ENCODE results near the gene PWWP2A. TPM values are rescaled to one million over a fixed set of nuclear protein-coding genes. Genes with fewer than 3 reads are reported as not detected.
"Not testable (repeated sequence)": the region's sequence is repeated elsewhere in the genome, so short reads cannot be mapped to it uniquely, and the experiment has no call there.

Gene PWWP2A
- total and polyA plus RNA-seq, 9 donors = 7.6 to 48.5 (median 25.2) TPM

GRCh38 chr5:160075073-160075472 is 44.2 kb downstream of the PWWP2A start:
- intact Hi-C loops (cut with DNase I) = no loop called here
- Histone ChIP-seq H3K9me3 (no peaks in the 10 kb centered on the region), H3K36me3 (no peaks in the 10 kb centered on the region), H3K27me3 (no peaks in the 10 kb centered on the region), H3K27ac (no peak overlapping the region), H3K4me1 (ENCODE audit: insufficient read depth) (no peaks in the 10 kb centered on the region), H3K4me3 (no peak overlapping the region)
- no peak for TF ChIP-seq CTCF (IDR thresholded peaks at IDR 0.05)
- no peak for TF ChIP-seq EP300 (IDR thresholded peaks at IDR 0.05)
- no peak for TF ChIP-seq POLR2A (IDR thresholded peaks at IDR 0.05)
- DNase-seq = no peak

GRCh38 chr5:160071916-160072315 is 47.3 kb downstream of the PWWP2A start:
- no peaks in the 10 kb centered on the region for H3K9me3 ChIP-seq
- 20 to 28% (median 24%) methylated on average over 2 of the region's 2 CpGs for WGBS, 3 donors
- no peak overlapping the region for H3K4me3 ChIP-seq
- no peaks in the 10 kb centered on the region for H3K36me3 ChIP-seq
- intact Hi-C loops (cut with DNase I) = no loop called here
- no peak overlapping the region for H3K27ac ChIP-seq
- no peaks in the 10 kb centered on the region for H3K27me3 ChIP-seq
- DNase-seq = no peak
- TF ChIP-seq CTCF (IDR thresholded peaks at IDR 0.05) = no peak
- no peak for TF ChIP-seq EP300 (IDR thresholded peaks at IDR 0.05)
- no peak for TF ChIP-seq POLR2A (IDR thresholded peaks at IDR 0.05)
- H3K4me1 ChIP-seq (ENCODE audit: insufficient read depth) = peaks cover 1% of the 10 kb centered on the region

- no peak overlapping the region for H3K4me3 ChIP-seq
- H3K36me3 ChIP-seq = no peaks in the 10 kb centered on the region
- no peak overlapping the region for H3K27ac ChIP-seq
- intact Hi-C loops (cut with DNase I) = no loop called here
- peak; percentile 39 to 66 (median 48) for DNase-seq
- no peaks in the 10 kb centered on the region for H3K9me3 ChIP-seq
- H3K4me1 ChIP-seq (ENCODE audit: insufficient read depth) = peaks cover 1% of the 10 kb centered on the region
- WGBS, 3 donors = 6 to 14% (median 9%) methylated on average over 8 of the region's 8 CpGs
- no peaks in the 10 kb centered on the region for H3K27me3 ChIP-seq
- no peak for TF ChIP-seq CTCF (IDR thresholded peaks at IDR 0.05)
- no peak for TF ChIP-seq POLR2A (IDR thresholded peaks at IDR 0.05)
- no peak for TF ChIP-seq EP300 (IDR thresholded peaks at IDR 0.05)
These were observed 47.7 kb downstream of the PWWP2A start for GRCh38 chr5:160071516-160071915.

GRCh38 chr5:160069120-160069519 is 50.1 kb downstream of the PWWP2A start:
- DNase-seq; intact Hi-C loops (cut with DNase I); H3K4me3 ChIP-seq; H3K9me3 ChIP-seq; H3K27me3 ChIP-seq; H3K27ac ChIP-seq; H3K36me3 ChIP-seq; H3K4me1 ChIP-seq (ENCODE audit: insufficient read depth): not testable (repeated sequence)
- WGBS, 3 donors = 54 to 72% (median 55%) methylated on average over 5 of the region's 5 CpGs

GRCh38 chr5:160064995-160065614 is 54.1 kb downstream of the PWWP2A start:
- no peaks in the 10 kb centered on the region for H3K36me3 ChIP-seq

More at GRCh38 chr5:160064995-160065614, 54.1 kb downstream of the PWWP2A start:
- peaks cover 1% of the 10 kb centered on the region for H3K4me1 ChIP-seq (ENCODE audit: insufficient read depth)
- H3K4me3 ChIP-seq = no peak overlapping the region
- WGBS, 3 donors = 74 to 81% (median 77%) methylated on average over 9 of the region's 9 CpGs
- intact Hi-C loops (cut with DNase I) = loop anchor here in 1 of 4 donors (5.0 kb wide), 1 partner anchor 1278 kb away; no protein-coding TSS in a partner anchor
- no peaks in the 10 kb centered on the region for H3K9me3 ChIP-seq
- H3K27me3 ChIP-seq = no peaks in the 10 kb centered on the region
- TF ChIP-seq POLR2A (IDR thresholded peaks at IDR 0.05) (no peak), EP300 (IDR thresholded peaks at IDR 0.05) (no peak), CTCF (IDR thresholded peaks at IDR 0.05) (no peak)
- no peak for DNase-seq
- no peak overlapping the region for H3K27ac ChIP-seq

Data from ovary (tissue), 9 donors.